ENCODE measurements around the gene TNXB. TPM values are rescaled to one million over a fixed set of nuclear protein-coding genes. Genes with fewer than 3 reads are reported as not detected.
A peak's percentile ranks its signal among the peaks of the same experiment; 100 is the strongest.

TNXB gene
- total RNA-seq, 1 donor from 2014 or later, result 1.9 TPM

- Mint-ChIP-seq H3K27ac (ENCODE audit: unreplicated experiment) (no peak overlapping the region), H3K4me1 (ENCODE audit: low read depth) (peaks cover 28% of the 10 kb centered on the region), H3K4me3 (ENCODE audit: unreplicated experiment) (no peak overlapping the region), H3K9me3 (ENCODE audit: low read depth) (no peaks in the 10 kb centered on the region), H3K36me3 (ENCODE audit: low read depth) (no peaks in the 10 kb centered on the region), H3K27me3 (ENCODE audit: low read depth) (peaks cover 15% of the 10 kb centered on the region)
- no peak for DNase-seq (ENCODE audit: low spot score)
- no peak for TF ChIP-seq CTCF (IDR thresholded peaks at IDR 0.05)
Measured at GRCh38 chr6:32096087-32096393, 13.1 kb downstream of the TNXB start.

DNA sequence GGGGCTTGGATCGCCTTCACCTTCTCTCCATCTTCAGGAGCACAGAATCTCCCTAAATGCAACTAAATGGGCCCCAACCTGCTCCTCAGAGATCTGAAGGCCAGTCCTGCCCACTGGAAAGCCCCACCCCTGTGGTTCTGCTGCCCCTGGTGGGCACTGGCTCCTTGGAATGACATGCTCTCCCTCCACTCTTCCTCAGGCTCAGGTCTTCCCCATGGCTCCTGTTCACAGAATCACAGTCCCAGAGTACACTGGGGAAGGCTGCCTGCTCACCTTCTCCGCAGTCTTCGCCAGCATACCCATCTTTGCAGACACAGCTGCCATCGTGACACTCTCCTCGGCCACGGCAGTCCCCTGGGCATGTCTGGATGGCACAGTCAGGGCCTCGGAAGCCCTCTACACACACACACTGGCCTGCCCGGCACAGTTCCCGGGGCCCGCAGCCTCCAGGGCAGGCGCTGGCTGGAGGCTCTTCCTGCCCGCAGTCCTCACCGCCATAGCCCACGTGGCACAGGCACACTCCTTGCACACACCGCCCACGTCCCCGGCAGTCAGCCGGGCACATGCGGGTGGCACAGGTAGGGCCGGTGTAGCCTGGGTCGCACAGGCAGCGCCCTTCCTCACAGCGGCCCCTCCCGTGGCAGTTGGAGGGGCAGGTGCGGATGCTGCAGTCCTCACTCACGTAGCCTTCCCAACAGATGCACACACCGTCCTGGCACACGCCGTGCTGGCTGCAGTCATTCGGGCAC is 13.6 kb downstream of the TNXB start:
- TF ChIP-seq CTCF (IDR thresholded peaks at IDR 0.05), result no peak
- Mint-ChIP-seq H3K9me3 (ENCODE audit: low read depth) (no peaks in the 10 kb centered on the region), H3K36me3 (ENCODE audit: low read depth) (no peaks in the 10 kb centered on the region), H3K4me1 (ENCODE audit: low read depth) (peaks cover 28% of the 10 kb centered on the region), H3K4me3 (ENCODE audit: unreplicated experiment) (no peak overlapping the region), H3K27me3 (ENCODE audit: low read depth) (peaks cover 15% of the 10 kb centered on the region), H3K27ac (ENCODE audit: unreplicated experiment) (no peak overlapping the region)
- DNase-seq (ENCODE audit: low spot score), result no peak

DNA sequence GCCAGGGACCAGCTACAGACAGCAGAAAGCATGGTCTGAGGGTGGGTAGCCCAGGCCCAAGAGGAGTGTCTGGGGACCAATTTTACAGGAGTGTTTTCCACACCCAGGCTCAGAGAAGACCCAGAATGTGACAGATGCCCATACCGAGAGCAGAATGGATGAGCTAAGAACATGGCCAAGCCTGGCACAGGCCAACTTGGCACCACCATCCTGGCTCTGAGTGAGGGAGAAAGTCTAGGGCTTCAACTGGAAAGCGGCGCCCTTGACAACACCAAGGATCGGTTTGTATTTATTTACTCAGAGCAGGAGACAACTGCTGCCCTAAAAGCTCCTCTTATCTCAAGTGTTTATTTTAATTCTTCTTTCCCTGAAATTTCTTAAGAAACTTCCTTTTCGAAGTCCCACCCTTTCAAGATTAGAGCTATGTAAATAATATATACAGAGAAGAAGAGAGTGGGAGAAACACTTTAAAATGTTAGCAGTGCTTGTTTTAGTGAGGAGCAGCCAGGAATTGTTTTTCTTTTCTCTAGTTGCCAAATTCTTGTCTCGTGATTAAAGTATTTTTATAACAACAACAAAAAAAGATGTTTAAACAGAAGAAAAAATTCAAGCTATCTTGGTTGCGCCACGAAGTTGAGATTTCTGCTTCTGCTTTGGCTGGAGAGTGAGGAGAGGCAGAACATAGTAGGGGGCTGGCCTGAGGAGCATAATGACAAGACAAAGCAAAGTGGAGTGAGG is 16.2 kb downstream of the TNXB start:
- no peak for TF ChIP-seq CTCF (IDR thresholded peaks at IDR 0.05)
- peaks cover 11% of the 10 kb centered on the region for H3K27me3 Mint-ChIP-seq (ENCODE audit: low read depth)
- H3K9me3 Mint-ChIP-seq (ENCODE audit: low read depth), result no peaks in the 10 kb centered on the region
- H3K36me3 Mint-ChIP-seq (ENCODE audit: low read depth), result no peaks in the 10 kb centered on the region
- peaks cover 28% of the 10 kb centered on the region for H3K4me1 Mint-ChIP-seq (ENCODE audit: low read depth)
- H3K4me3 Mint-ChIP-seq (ENCODE audit: unreplicated experiment), result peak overlapping the region; percentile 24
- H3K27ac Mint-ChIP-seq (ENCODE audit: unreplicated experiment), result peak overlapping the region; percentile 90
- DNase-seq (ENCODE audit: low spot score), result no peak

GRCh38 chr6:32089082-32089828 is 19.9 kb downstream of the TNXB start:
- Mint-ChIP-seq H3K36me3 (ENCODE audit: low read depth) (no peaks in the 10 kb centered on the region), H3K4me3 (ENCODE audit: unreplicated experiment) (no peak overlapping the region), H3K9me3 (ENCODE audit: low read depth) (no peaks in the 10 kb centered on the region), H3K4me1 (ENCODE audit: low read depth) (peaks cover 37% of the 10 kb centered on the region), H3K27me3 (ENCODE audit: low read depth) (peaks cover 24% of the 10 kb centered on the region), H3K27ac (ENCODE audit: unreplicated experiment) (no peak overlapping the region)
- no peak for TF ChIP-seq CTCF (IDR thresholded peaks at IDR 0.05)
- no peak for DNase-seq (ENCODE audit: low spot score)

- TF ChIP-seq CTCF (IDR thresholded peaks at IDR 0.05), result no peak
- no peak for DNase-seq (ENCODE audit: low spot score)
- H3K4me3 Mint-ChIP-seq (ENCODE audit: unreplicated experiment), result no peak overlapping the region
- H3K36me3 Mint-ChIP-seq (ENCODE audit: low read depth), result peaks cover 2% of the 10 kb centered on the region
- H3K27me3 Mint-ChIP-seq (ENCODE audit: low read depth), result peaks cover 30% of the 10 kb centered on the region
- H3K9me3 Mint-ChIP-seq (ENCODE audit: low read depth), result no peaks in the 10 kb centered on the region
- no peak overlapping the region for H3K27ac Mint-ChIP-seq (ENCODE audit: unreplicated experiment)
- H3K4me1 Mint-ChIP-seq (ENCODE audit: low read depth), result peaks cover 30% of the 10 kb centered on the region
Measured at GRCh38 chr6:32088487-32089049, 20.6 kb downstream of the TNXB start.

All from chondrocyte (in vitro differentiated cells).